Measurements from ENCODE around the gene RFTN1.
A peak's percentile ranks its signal among the peaks of the same experiment; 100 is the strongest.

Gene RFTN1

GRCh38 chr3:16349986-16350596, 163.4 kb downstream of the RFTN1 start:
- DNase-seq (ENCODE audit: low spot score), result no peak
- TF ChIP-seq, protein P1, sequence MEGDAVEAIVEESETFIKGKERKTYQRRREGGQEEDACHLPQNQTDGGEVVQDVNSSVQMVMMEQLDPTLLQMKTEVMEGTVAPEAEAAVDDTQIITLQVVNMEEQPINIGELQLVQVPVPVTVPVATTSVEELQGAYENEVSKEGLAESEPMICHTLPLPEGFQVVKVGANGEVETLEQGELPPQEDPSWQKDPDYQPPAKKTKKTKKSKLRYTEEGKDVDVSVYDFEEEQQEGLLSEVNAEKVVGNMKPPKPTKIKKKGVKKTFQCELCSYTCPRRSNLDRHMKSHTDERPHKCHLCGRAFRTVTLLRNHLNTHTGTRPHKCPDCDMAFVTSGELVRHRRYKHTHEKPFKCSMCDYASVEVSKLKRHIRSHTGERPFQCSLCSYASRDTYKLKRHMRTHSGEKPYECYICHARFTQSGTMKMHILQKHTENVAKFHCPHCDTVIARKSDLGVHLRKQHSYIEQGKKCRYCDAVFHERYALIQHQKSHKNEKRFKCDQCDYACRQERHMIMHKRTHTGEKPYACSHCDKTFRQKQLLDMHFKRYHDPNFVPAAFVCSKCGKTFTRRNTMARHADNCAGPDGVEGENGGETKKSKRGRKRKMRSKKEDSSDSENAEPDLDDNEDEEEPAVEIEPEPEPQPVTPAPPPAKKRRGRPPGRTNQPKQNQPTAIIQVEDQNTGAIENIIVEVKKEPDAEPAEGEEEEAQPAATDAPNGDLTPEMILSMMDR (IDR thresholded peaks at IDR 0.05; ENCODE audit: extremely low read depth, missing control alignments), result no peak

- TF ChIP-seq, protein P1 (IDR thresholded peaks at IDR 0.05; ENCODE audit: extremely low read depth, missing control alignments), result no peak
- no peak for DNase-seq (ENCODE audit: low spot score)
Observed at GRCh38 chr3:16347548-16347947, 166.0 kb downstream of the RFTN1 start.

- TF ChIP-seq, protein P1 (IDR thresholded peaks at IDR 0.05; ENCODE audit: extremely low read depth, missing control alignments), result no peak
- no peak for DNase-seq (ENCODE audit: low spot score)
Observed at GRCh38 chr3:16346413-16347081, 167.0 kb downstream of the RFTN1 start.

GRCh38 chr3:16343101-16343500, 170.4 kb downstream of the RFTN1 start:
- DNase-seq (ENCODE audit: low spot score), result no peak
- TF ChIP-seq, protein P1 (IDR thresholded peaks at IDR 0.05; ENCODE audit: extremely low read depth, missing control alignments), result no peak

DNA sequence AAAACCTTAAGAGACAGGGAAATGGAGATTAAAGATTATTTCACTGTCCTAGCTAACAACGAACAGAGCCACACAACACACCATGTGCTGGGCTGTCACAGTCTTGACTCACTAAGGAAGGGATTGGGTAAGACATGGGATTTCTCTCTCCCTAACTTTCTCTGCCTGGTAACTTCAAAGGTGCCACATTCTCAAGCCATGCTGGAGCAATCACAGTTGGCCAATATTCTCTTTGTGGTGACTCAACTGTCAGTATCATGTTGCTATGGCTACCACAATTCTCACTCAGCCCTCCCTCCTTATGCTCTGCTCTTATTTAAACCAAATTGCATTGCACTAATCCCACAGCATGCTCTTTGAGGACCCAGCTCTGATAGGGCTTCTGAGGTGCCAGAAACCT, 174.5 kb downstream of the RFTN1 start:
- TF ChIP-seq, protein P1 (IDR thresholded peaks at IDR 0.05; ENCODE audit: extremely low read depth, missing control alignments), result no peak
- DNase-seq (ENCODE audit: low spot score), result peak; percentile 28

DNA sequence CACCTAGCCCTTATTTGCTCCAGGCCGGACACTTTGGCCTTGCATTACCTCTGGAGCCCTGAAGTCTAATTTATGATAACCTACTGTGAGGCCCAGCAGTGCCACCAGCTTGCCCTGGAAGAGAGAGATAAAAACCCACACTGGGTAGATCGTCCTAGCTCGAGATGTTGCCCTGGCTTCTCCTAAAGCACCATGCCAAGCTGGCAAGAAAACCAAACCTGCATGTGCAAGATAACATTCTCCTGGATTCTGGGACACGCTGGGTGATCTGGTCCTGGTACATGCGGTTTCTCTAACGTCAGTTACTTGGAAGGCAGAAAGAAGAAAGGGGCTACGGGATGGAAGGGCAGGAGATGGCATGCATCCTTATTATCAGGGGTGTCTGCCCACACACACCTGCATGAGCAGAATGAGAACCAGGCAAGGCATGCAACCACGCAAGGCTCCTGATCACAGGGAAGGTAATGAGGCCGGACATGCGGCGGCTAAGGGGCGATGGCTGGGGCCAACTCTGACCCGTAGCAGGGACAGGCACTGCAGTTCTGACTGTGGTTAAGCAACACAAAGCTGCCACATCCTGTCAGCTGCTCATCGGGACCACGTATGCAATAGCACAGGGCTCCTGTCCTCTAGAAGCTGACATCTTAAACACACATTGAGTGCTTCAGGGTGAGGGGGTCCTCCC, 175.5 kb downstream of the RFTN1 start:
- DNase-seq (ENCODE audit: low spot score), result peak; percentile 60
- TF ChIP-seq, protein P1 (IDR thresholded peaks at IDR 0.05; ENCODE audit: extremely low read depth, missing control alignments), result no peak

DNA sequence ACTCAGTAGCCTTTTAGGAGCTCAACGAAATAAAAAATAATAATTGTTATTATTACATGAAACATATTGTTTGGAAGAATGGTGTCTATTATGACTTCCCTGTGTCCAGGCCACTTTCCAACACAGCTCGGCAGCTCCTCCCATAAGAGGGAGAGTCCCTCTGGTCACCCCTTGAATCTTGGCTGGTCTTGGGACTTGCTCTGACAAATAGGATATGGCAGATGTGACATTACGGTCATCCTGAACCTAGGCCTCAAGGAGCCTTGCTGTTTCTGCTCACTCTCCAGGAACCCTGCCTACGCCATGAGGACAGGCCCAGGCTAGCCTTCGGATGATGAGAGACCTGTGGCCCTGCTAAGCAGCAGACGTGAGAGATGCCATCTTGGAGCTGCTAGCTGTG, 176.7 kb downstream of the RFTN1 start:
- no peak for DNase-seq (ENCODE audit: low spot score)
- TF ChIP-seq, protein P1 (IDR thresholded peaks at IDR 0.05; ENCODE audit: extremely low read depth, missing control alignments), result no peak

Measured in GM20000 (cell line).